Testis (tissue), 3 donors: ENCODE measurements around the gene CSH2. TPM values are rescaled to one million over a fixed set of nuclear protein-coding genes. Genes with fewer than 3 reads are reported as not detected.
"Not testable (repeated sequence)": the region's sequence is repeated elsewhere in the genome, so short reads cannot be mapped to it uniquely, and the experiment has no call there.

Source experiments
- DNase-seq: peaks from one replicate; pipeline ENCODE4 v3.0.0-alpha.2; 2019
- H3K27ac ChIP-seq, 2 donors: fragments of 200-600 bp; sonication (generic); one replicate each; pipeline ENCODE4 v1.5.1; 2019
- H3K27me3 ChIP-seq: fragments of 200-600 bp; sonication (generic); one replicate; pipeline ENCODE4 v1.5.1; 2019
- H3K36me3 ChIP-seq: fragments of 200-600 bp; sonication (generic); one replicate; pipeline ENCODE4 v1.5.1; 2017; ENCODE audit warnings: low read depth; ENCODE audit errors: missing control alignments
- H3K4me1 ChIP-seq: fragments of 200-600 bp; sonication (generic); one replicate; pipeline ENCODE4 v1.5.1; 2019
- H3K4me3 ChIP-seq, 2 donors: fragments of 200-600 bp; sonication (generic); one replicate each; pipeline ENCODE4 v1.5.1; 2017 to 2019
- H3K9me3 ChIP-seq: fragments of 200-600 bp; sonication (generic); one replicate; pipeline ENCODE4 v1.5.1; 2017
- POLR2A ChIP-seq: fragments of 450-650 bp; IDR thresholded peaks from one replicate; pipeline ENCODE4 v1.6.1; 2017; ENCODE audit warnings: antibody characterized with exemption, mild to moderate bottlenecking, moderate library complexity
- WGBS, 2 donors: methylation state at CpG; one replicate each; pipeline ENCODE4 v1.1.5; 2018; 5-methylcytosine and 5-hydroxymethylcytosine counted together
- intact Hi-C: fragments of 100-400 bp; cut with DNase I; formaldehyde crosslinking; loops from one replicate; pipeline ENCODE4 v1.15.1; 2023; ENCODE audit warnings: low total_unique reads
- polyA plus RNA-seq: library from polyadenylated mRNA; stranded (reverse); fragments of 350-450 nt; fragmentation: Illumina TruSeq; extraction: RNeasy Lipid Tissue Mini Kit (QIAGEN cat#74804); gene quantifications from one replicate; pipeline ENCODE4 v1.2.3, GENCODE V29; 2014; ENCODE audit warnings: low read depth, low replicate concordance; ENCODE audit not compliant: insufficient read depth
- total RNA-seq, 2 donors: library from RNA; depleted of rRNA; stranded (reverse); fragments of >200 nt; gene quantifications; one replicate each; pipeline ENCODE4 v1.2.3, GENCODE V29; 2016
- TF ChIP-seq, protein P1 (sequence below), 3 experiments: fragments of 450-650 bp in 2 of 3; fragments of 200-600 bp in 1 of 3; sonication (generic) in 1 of 3; IDR thresholded peaks; one replicate each; pipeline ENCODE4 v1.5.1; 2016 to 2019; ENCODE audit warnings: antibody characterized with exemption in 3 of 3, mild to moderate bottlenecking in 2 of 3, moderate library complexity in 1 of 3

Gene CSH2
- total and polyA plus RNA-seq, 3 donors from 2014 or later = 0.47 TPM; not detected in 2

DNA sequence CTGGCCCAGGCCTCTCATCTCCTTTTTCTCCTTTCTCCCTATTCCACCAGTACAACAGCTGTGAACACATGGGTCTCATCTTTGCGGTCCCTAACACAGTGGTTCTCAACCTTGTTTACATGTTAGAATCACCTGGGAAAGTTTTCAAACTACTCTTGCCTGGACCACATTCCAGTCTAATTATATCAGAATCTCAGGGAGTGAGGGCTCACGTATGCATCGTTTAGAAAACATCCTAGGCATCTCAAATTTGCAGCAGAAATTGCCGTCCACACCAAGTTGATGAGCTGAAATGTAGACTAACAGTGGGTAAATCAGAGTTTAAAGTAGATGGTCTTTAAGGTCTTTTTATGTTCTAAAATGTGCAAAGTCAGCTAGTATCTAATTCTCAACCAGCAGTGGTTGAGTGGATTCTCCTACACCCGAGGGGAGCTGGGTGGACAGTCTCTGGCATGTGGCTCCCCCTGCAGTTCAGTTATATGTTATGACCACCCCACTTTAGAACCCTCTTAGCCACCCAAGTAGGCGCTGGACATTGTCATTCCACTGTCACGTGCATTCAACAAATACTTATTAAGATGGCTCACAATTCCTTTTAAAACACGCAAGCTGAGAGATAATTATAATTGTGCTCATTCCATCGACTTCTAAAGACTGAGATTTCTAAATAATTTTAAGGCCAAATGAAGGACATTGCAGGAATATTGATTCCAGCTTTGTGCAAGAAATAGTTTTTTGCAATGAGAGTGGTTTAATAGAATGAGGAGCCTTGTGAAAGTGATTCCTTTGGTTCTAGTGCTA lies 3.8 kb downstream of the CSH2 start:
- H3K9me3 ChIP-seq, H3K27ac ChIP-seq, H3K36me3 ChIP-seq, H3K27me3 ChIP-seq, intact Hi-C loops, H3K4me1 ChIP-seq, H3K4me3 ChIP-seq, DNase-seq: not testable (repeated sequence)
- WGBS, 2 donors = 59 to 62% methylated on average over 9 of the region's 9 CpGs
- TF ChIP-seq, protein P1, sequence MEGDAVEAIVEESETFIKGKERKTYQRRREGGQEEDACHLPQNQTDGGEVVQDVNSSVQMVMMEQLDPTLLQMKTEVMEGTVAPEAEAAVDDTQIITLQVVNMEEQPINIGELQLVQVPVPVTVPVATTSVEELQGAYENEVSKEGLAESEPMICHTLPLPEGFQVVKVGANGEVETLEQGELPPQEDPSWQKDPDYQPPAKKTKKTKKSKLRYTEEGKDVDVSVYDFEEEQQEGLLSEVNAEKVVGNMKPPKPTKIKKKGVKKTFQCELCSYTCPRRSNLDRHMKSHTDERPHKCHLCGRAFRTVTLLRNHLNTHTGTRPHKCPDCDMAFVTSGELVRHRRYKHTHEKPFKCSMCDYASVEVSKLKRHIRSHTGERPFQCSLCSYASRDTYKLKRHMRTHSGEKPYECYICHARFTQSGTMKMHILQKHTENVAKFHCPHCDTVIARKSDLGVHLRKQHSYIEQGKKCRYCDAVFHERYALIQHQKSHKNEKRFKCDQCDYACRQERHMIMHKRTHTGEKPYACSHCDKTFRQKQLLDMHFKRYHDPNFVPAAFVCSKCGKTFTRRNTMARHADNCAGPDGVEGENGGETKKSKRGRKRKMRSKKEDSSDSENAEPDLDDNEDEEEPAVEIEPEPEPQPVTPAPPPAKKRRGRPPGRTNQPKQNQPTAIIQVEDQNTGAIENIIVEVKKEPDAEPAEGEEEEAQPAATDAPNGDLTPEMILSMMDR (IDR thresholded peaks at IDR 0.05) = peak in 1 of 3 experiments; percentile 12

- intact Hi-C loops, H3K4me3 ChIP-seq, H3K9me3 ChIP-seq, H3K4me1 ChIP-seq, DNase-seq, H3K36me3 ChIP-seq, H3K27me3 ChIP-seq, H3K27ac ChIP-seq: not testable (repeated sequence)
- WGBS, 2 donors = 73 to 78% methylated on average over 6 to 7 of the region's 7 CpGs
Observed at GRCh38 chr17:63866625-63867024, 6.9 kb downstream of the CSH2 start.

DNA sequence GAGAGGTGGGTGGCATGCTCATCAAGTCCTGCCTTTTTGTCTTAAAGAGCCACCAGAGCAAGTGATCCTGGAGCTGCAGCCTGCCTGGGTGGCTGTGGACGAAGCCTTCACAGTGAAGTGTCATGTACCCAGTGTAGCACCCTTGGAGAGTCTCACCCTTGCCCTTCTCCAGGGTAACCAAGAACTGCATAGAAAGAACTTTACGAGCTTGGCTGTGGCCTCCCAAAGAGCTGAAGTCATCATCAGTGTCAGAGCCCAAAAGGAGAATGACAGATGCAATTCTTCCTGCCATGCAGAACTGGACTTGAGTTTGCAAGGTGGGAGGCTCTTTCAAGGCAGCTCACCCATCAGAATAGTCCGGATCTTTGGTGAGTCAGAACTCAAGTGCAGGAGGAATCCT lies 14.2 kb downstream of the CSH2 start:
- no peak for DNase-seq
- no peaks in the 10 kb centered on the region for H3K36me3 ChIP-seq
- no peak for TF ChIP-seq POLR2A
- H3K4me3 ChIP-seq = no peak overlapping the region
- H3K27me3 ChIP-seq = no peaks in the 10 kb centered on the region
- H3K27ac ChIP-seq = no peak overlapping the region
- no peaks in the 10 kb centered on the region for H3K9me3 ChIP-seq
- intact Hi-C loops = no loop called here
- no peaks in the 10 kb centered on the region for H3K4me1 ChIP-seq
- WGBS, 2 donors = 74 to 78% methylated on average over 3 of the region's 3 CpGs

DNA sequence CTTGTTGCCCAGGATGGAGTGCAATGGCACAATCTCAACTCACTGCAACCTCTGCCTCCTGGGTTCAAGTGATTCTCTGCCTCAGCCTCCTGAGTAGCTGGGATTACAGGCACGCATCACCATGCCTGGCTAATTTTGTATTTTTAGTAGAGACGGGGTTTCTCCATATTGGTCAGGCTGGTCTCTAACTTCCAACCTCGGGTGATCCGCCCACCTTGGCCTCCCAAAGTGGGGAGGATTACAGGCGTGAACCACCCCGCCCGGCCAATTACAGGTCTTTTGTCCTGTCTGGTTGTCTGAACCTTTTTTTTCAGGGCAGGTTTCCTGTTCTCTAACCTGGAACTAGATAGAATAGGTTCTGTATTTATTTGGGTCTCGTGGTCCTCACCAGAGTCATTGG lies 17.1 kb downstream of the CSH2 start:
- H3K27ac ChIP-seq, DNase-seq, H3K4me1 ChIP-seq, H3K9me3 ChIP-seq, H3K36me3 ChIP-seq, H3K27me3 ChIP-seq, intact Hi-C loops, H3K4me3 ChIP-seq: not testable (repeated sequence)
- WGBS, 2 donors = 92 to 96% methylated on average over 8 of the region's 8 CpGs

DNA sequence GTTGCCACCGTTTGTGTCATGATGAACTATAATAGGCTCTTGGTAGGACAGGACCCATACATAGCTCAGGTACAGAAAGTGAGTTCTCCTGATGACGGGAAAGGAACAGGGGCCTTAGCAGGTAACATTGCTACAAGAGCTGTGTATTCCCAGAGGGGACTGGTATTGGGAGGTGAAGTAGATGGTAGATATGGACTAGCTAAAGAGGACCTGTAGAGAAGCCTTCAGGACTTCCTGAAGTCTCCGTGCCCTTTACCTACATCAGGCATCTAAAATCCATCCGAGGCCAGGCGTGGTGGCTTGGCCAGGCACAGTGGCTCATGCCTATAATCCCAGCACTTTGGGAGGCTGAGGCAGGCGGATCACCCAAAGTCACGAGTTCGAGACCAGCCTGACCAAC lies 18.3 kb downstream of the CSH2 start:
- no peaks in the 10 kb centered on the region for H3K36me3 ChIP-seq
- H3K27me3 ChIP-seq = no peaks in the 10 kb centered on the region
- intact Hi-C loops = no loop called here
- H3K4me3 ChIP-seq = no peak overlapping the region
- TF ChIP-seq, protein P1 (IDR thresholded peaks at IDR 0.05) = no peak
- TF ChIP-seq POLR2A = no peak
- 92% methylated on average over 6 to 8 of the region's 8 CpGs for WGBS, 2 donors
- no peaks in the 10 kb centered on the region for H3K9me3 ChIP-seq
- no peak for DNase-seq
- no peaks in the 10 kb centered on the region for H3K4me1 ChIP-seq
- H3K27ac ChIP-seq = no peak overlapping the region

- DNase-seq = no peak
- intact Hi-C loops = no loop called here
- H3K27me3 ChIP-seq = no peaks in the 10 kb centered on the region
- H3K4me1 ChIP-seq = no peaks in the 10 kb centered on the region
- H3K4me3 ChIP-seq = no peak overlapping the region
- no peaks in the 10 kb centered on the region for H3K36me3 ChIP-seq
- TF ChIP-seq, protein P1 (IDR thresholded peaks at IDR 0.05) = no peak
- TF ChIP-seq POLR2A = no peak
- no peak overlapping the region for H3K27ac ChIP-seq
- WGBS, 2 donors = 83 to 86% methylated on average over 5 of the region's 5 CpGs
- H3K9me3 ChIP-seq = no peaks in the 10 kb centered on the region
Observed at GRCh38 chr17:63854709-63855108, 18.8 kb downstream of the CSH2 start.
